Tibial nerve (tissue), 3 donors: Measurements from ENCODE around the gene SEMA4C.

Experiments used
- POLR2A ChIP-seq, 2 donors: fragments of 450-650 bp; IDR thresholded peaks; one replicate each; pipeline ENCODE4 v1.6.1; 2017; ENCODE audit warnings: antibody characterized with exemption in 2 of 2, mild to moderate bottlenecking in 2 of 2, moderate library complexity in 2 of 2
- TF ChIP-seq, protein P1 (sequence below), 5 experiments: fragments of 200-600 bp in 3 of 5; fragments of 450-650 bp in 2 of 5; sonication (generic) in 3 of 5; IDR thresholded peaks; one replicate each; pipeline ENCODE4 v1.5.1; 2016 to 2019; ENCODE audit warnings: antibody characterized with exemption in 5 of 5, mild to moderate bottlenecking in 3 of 5, moderate library complexity in 2 of 5

GRCh38 chr2:96844405-96844808 lies 25.5 kb downstream of the SEMA4C start:
- TF ChIP-seq POLR2A (IDR thresholded peaks at IDR 0.05): no peak
- TF ChIP-seq, protein P1, sequence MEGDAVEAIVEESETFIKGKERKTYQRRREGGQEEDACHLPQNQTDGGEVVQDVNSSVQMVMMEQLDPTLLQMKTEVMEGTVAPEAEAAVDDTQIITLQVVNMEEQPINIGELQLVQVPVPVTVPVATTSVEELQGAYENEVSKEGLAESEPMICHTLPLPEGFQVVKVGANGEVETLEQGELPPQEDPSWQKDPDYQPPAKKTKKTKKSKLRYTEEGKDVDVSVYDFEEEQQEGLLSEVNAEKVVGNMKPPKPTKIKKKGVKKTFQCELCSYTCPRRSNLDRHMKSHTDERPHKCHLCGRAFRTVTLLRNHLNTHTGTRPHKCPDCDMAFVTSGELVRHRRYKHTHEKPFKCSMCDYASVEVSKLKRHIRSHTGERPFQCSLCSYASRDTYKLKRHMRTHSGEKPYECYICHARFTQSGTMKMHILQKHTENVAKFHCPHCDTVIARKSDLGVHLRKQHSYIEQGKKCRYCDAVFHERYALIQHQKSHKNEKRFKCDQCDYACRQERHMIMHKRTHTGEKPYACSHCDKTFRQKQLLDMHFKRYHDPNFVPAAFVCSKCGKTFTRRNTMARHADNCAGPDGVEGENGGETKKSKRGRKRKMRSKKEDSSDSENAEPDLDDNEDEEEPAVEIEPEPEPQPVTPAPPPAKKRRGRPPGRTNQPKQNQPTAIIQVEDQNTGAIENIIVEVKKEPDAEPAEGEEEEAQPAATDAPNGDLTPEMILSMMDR (IDR thresholded peaks at IDR 0.05): no peak
